ENCODE data around the gene IQSEC1. TPM values are rescaled to one million over a fixed set of nuclear protein-coding genes. Genes with fewer than 3 reads are reported as not detected.

The IQSEC1 gene
- total RNA-seq, 1 donor from 2014 or later, result 148 TPM

GRCh38 chr3:13080591-13080990, 7.4 kb upstream of the IQSEC1 start:
- Histone ChIP-seq H3K4me1 (peaks cover 21 to 31% of the 10 kb centered on the region in 2 donors), H3K36me3 (no peaks in the 10 kb centered on the region), H3K27ac (peak overlapping the region; percentile 25 to 51), H3K27me3 (no peaks in the 10 kb centered on the region), H3K4me3 (no peak overlapping the region), H3K9me3 (no peaks in the 10 kb centered on the region)
- intact Hi-C loops (cut with DNase I), result no loop called here
- no peak for TF ChIP-seq CTCF (IDR thresholded peaks at IDR 0.05)
- DNase-seq (ENCODE audit: low spot score in 2 of 2), result peak; percentile 66 to 87

GRCh38 chr3:13080026-13080425, 6.8 kb upstream of the IQSEC1 start:
- no peak for DNase-seq (ENCODE audit: low spot score in 2 of 2)
- no peaks in the 10 kb centered on the region for H3K27me3 ChIP-seq
- H3K9me3 ChIP-seq, result no peaks in the 10 kb centered on the region
- no peaks in the 10 kb centered on the region for H3K36me3 ChIP-seq
- H3K4me3 ChIP-seq, result no peak overlapping the region
- peaks cover 21 to 31% of the 10 kb centered on the region in 2 donors for H3K4me1 ChIP-seq
- no peak for TF ChIP-seq CTCF (IDR thresholded peaks at IDR 0.05)
- intact Hi-C loops (cut with DNase I), result no loop called here
- peak overlapping the region; percentile 25 to 51 for H3K27ac ChIP-seq

- TF ChIP-seq CTCF (IDR thresholded peaks at IDR 0.05), result no peak
- intact Hi-C loops (cut with DNase I), result no loop called here
- Histone ChIP-seq H3K27ac (no peak overlapping the region), H3K27me3 (no peaks in the 10 kb centered on the region), H3K4me1 (peaks cover 21 to 31% of the 10 kb centered on the region in 2 donors), H3K36me3 (no peaks in the 10 kb centered on the region), H3K4me3 (no peak overlapping the region), H3K9me3 (no peaks in the 10 kb centered on the region)
- DNase-seq (ENCODE audit: low spot score in 2 of 2), result no peak
Observed at GRCh38 chr3:13079510-13079909, 6.3 kb upstream of the IQSEC1 start.

- H3K4me1 ChIP-seq, result peaks cover 21 to 31% of the 10 kb centered on the region in 2 donors
- no peaks in the 10 kb centered on the region for H3K36me3 ChIP-seq
- H3K4me3 ChIP-seq, result no peak overlapping the region
- H3K27me3 ChIP-seq, result no peaks in the 10 kb centered on the region
- intact Hi-C loops (cut with DNase I), result no loop called here
- no peaks in the 10 kb centered on the region for H3K9me3 ChIP-seq
- no peak for DNase-seq (ENCODE audit: low spot score in 2 of 2)
- TF ChIP-seq CTCF (IDR thresholded peaks at IDR 0.05), result no peak
- no peak overlapping the region for H3K27ac ChIP-seq
Observed at GRCh38 chr3:13079051-13079450, 5.8 kb upstream of the IQSEC1 start.

- no peak for TF ChIP-seq CTCF (IDR thresholded peaks at IDR 0.05)
- no peak for DNase-seq (ENCODE audit: low spot score in 2 of 2)
- Histone ChIP-seq H3K4me3 (no peak overlapping the region), H3K4me1 (peaks cover 21 to 35% of the 10 kb centered on the region in 2 donors), H3K36me3 (no peaks in the 10 kb centered on the region), H3K9me3 (no peaks in the 10 kb centered on the region), H3K27ac (peak overlapping the region in 1 of 2 donors; percentile 11), H3K27me3 (no peaks in the 10 kb centered on the region)
- intact Hi-C loops (cut with DNase I), result no loop called here
Observed at GRCh38 chr3:13078163-13078905, 5.1 kb upstream of the IQSEC1 start.
